H1 (cell line): Measurements from ENCODE around the gene SH3RF3.

Experiments used
- BRCA1 ChIP-seq: IDR thresholded peaks from 2 replicates; pipeline ENCODE4 v1.6.1; 2012; ENCODE audit warnings: low read depth, low read length, improper control_type of control experiment
- POU5F1 ChIP-seq: IDR thresholded peaks from 2 replicates; pipeline ENCODE4 v1.6.1; 2011; ENCODE audit warnings: low read depth, mild to moderate bottlenecking, low read length, moderate library complexity
- YY1 ChIP-seq: IDR thresholded peaks from 2 replicates; pipeline ENCODE4 v1.6.1; 2011; ENCODE audit warnings: low read depth, mild to moderate bottlenecking, low read length

DNA sequence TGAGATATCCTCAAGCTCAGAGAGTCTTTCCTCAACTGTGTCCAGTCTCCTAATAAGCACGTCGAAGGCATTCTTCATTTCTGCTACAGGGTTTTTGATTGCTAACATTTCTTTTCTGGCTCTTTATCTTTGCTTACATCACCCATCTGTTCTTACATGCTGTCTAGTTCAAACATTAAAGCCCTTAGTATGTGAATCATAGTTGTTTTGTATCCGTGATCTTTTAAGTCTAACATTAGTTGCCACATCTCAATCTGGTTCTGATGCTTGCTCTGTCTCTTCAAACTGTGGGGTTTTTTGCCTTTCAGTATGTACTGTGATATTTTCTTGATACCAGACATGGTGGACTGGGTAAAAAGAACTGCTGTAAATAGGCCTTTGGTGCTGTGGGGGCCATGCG is 235.2 kb downstream of the SH3RF3 start:
- TF ChIP-seq YY1 (no peak), BRCA1 (no peak), POU5F1 (no peak)
